Measurements from ENCODE around the gene RAD18. TPM values are rescaled to one million over a fixed set of nuclear protein-coding genes. Genes with fewer than 3 reads are reported as not detected.

The RAD18 gene
- total RNA-seq, 4 donors from 2014 or later = 2.5 to 11.0 (median 7.1) TPM

DNA sequence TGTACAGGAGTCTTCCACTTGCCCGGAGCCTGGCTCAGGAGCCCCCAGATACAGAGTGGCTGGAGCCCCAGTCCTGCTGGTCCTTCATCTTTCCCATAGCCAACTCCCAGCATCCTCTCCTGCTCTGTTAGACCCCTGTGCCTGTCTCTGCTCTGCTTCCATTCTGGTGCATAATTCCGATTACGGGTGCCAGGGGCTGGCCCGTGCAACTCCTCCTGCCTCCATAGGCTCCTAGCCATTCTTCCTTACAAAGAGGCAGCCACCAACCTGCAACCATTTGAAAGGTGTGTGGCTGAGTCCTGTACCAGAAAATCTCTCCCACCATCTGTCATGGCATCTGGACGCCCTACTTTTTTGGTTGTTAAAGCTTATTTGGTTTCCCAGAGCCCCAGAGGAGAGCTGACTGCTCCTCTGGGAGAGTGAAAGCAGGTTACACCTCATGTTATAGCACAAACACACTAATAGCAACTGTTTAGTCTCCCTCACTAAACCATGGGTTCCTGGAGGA is 5.2 kb upstream of the RAD18 start:
- TF ChIP-seq, protein P1, sequence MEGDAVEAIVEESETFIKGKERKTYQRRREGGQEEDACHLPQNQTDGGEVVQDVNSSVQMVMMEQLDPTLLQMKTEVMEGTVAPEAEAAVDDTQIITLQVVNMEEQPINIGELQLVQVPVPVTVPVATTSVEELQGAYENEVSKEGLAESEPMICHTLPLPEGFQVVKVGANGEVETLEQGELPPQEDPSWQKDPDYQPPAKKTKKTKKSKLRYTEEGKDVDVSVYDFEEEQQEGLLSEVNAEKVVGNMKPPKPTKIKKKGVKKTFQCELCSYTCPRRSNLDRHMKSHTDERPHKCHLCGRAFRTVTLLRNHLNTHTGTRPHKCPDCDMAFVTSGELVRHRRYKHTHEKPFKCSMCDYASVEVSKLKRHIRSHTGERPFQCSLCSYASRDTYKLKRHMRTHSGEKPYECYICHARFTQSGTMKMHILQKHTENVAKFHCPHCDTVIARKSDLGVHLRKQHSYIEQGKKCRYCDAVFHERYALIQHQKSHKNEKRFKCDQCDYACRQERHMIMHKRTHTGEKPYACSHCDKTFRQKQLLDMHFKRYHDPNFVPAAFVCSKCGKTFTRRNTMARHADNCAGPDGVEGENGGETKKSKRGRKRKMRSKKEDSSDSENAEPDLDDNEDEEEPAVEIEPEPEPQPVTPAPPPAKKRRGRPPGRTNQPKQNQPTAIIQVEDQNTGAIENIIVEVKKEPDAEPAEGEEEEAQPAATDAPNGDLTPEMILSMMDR (IDR thresholded peaks at IDR 0.05) = no peak
- TF ChIP-seq POLR2A (IDR thresholded peaks at IDR 0.05) = no peak
- H3K27ac ChIP-seq = no peak overlapping the region
- peaks cover 0 to 35% (median 0%) of the 10 kb centered on the region in 4 donors for H3K27me3 ChIP-seq
- no peaks in the 10 kb centered on the region for H3K36me3 ChIP-seq
- H3K4me3 ChIP-seq = no peak overlapping the region
- no peak for DNase-seq
- WGBS, 2 donors = 68 to 84% methylated on average over 5 of the region's 5 CpGs
- no peaks in the 10 kb centered on the region for H3K9me3 ChIP-seq
- peaks cover 0 to 32% (median 9%) of the 10 kb centered on the region in 3 donors for H3K4me1 ChIP-seq
- intact Hi-C loops (cut with DNase I) = loop anchor here (5.0 kb wide), 1 partner anchor 334 kb away; no protein-coding TSS in a partner anchor

DNA sequence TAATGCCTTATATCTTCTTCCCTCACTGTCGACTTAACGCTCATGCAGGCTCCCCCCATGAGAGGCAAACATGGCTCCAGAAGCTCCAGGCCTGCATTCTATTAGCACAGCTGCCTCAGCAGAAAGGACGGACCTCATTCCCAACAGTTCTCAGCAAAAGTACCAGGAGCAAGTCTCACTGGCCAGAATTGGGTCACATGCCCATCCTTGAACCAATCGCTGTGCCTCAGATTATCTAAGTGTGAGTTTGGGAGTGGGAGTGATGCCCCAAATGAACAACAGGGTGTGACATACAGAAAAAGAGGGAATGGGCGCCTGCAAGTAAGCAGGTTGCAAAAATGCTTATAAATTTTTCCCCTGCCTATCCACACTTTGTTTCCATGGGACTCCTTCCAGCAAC is 4.3 kb upstream of the RAD18 start:
- intact Hi-C loops (cut with DNase I) = loop anchor here (5.0 kb wide), 1 partner anchor 335 kb away; no protein-coding TSS in a partner anchor
- no peak for TF ChIP-seq POLR2A (IDR thresholded peaks at IDR 0.05)
- TF ChIP-seq, protein P1 (IDR thresholded peaks at IDR 0.05) = no peak
- WGBS, 2 donors = 94 to 95% methylated on average over 4 to 5 of the region's 5 CpGs
- Histone ChIP-seq H3K9me3 (no peaks in the 10 kb centered on the region), H3K4me3 (no peak overlapping the region), H3K4me1 (peaks cover 0 to 38% (median 11%) of the 10 kb centered on the region in 3 donors), H3K27me3 (peaks cover 0 to 35% (median 0%) of the 10 kb centered on the region in 4 donors), H3K36me3 (no peaks in the 10 kb centered on the region), H3K27ac (no peak overlapping the region)
- DNase-seq = no peak

DNA sequence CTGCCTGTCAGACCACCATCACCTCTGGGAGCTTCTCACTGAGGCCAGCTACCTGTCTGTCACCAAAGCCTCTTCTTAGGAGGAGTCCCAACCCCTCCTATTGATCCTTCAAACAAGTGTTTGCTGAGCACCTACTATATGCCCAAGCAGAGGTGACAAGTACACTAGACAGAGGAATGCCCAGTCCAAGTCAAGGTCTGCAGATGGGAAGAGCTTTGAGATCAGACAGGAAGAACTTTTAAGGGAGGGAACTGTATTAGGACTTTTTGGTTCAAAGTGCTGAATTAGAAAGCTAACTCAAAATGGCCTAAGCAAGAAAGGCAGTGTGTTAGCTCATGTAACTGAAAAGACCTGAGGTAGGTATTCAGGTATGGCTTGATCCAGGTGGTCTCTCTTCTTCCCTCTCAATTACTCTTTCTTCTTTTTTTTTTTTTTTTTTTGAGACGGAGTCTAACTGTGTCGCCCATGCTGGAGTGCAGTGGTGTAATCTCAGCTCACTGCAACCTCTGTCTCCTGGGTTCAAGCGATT is 3.6 kb upstream of the RAD18 start:
- Histone ChIP-seq H3K4me1 (peaks cover 0 to 45% (median 18%) of the 10 kb centered on the region in 3 donors), H3K27me3 (peaks cover 0 to 33% (median 0%) of the 10 kb centered on the region in 4 donors), H3K9me3 (no peaks in the 10 kb centered on the region), H3K4me3 (no peak overlapping the region), H3K36me3 (no peaks in the 10 kb centered on the region), H3K27ac (no peak overlapping the region)
- intact Hi-C loops (cut with DNase I) = loop anchor here (5.0 kb wide), 1 partner anchor 335 kb away; no protein-coding TSS in a partner anchor
- no peak for DNase-seq
- WGBS, 2 donors = 80 to 94% methylated on average over 2 of the region's 3 CpGs
- TF ChIP-seq, protein P1 (IDR thresholded peaks at IDR 0.05) = no peak

DNA sequence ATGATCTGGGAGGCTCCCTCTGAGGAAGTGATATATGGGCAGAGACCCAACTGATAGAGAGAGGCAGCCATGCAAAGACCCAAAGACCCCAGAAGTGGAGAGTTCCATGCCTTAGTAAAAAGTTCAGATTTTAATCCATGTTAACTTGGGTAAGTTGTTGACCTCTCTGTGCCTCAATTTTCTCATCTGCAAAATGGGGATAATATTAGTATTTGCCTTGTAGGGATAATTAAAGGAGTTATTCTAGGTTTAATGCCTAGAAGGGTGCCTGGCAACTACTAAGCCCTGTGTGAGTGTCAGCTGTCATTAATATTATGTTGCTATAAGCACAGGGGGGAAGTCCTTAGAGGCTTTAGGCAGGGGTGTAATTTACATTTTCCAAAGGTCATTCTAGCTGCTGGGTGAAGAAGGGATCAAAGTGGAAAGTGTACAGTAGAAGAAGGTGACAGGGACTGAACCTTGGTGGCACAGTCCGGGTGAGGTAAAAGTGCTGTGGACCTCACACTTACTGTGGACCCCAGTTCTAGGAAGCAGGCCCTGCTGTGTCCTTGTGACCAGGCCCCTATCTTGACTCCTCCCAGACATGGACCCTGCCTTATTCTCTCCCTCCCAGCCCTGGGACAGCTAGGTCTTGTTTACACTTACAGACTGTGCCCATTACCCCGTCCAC is 3.0 kb upstream of the RAD18 start:
- TF ChIP-seq POLR2A (IDR thresholded peaks at IDR 0.05) = no peak
- TF ChIP-seq, protein P1 (IDR thresholded peaks at IDR 0.05) = no peak
- no peaks in the 10 kb centered on the region for H3K36me3 ChIP-seq
- H3K4me3 ChIP-seq = no peak overlapping the region
- H3K9me3 ChIP-seq = no peaks in the 10 kb centered on the region
- intact Hi-C loops (cut with DNase I) = loop anchor here (5.0 kb wide), 1 partner anchor 336 kb away; no protein-coding TSS in a partner anchor
- H3K27ac ChIP-seq = peak overlapping the region in 2 of 4 donors; percentile 88 to 89
- peaks cover 0 to 50% (median 18%) of the 10 kb centered on the region in 3 donors for H3K4me1 ChIP-seq
- peaks cover 0 to 29% (median 0%) of the 10 kb centered on the region in 4 donors for H3K27me3 ChIP-seq
- no peak for DNase-seq
- 75 to 81% methylated on average over 1 to 2 of the region's 2 CpGs for WGBS, 2 donors
